ENCODE measurements around the gene CBX7.

CBX7 gene

DNA sequence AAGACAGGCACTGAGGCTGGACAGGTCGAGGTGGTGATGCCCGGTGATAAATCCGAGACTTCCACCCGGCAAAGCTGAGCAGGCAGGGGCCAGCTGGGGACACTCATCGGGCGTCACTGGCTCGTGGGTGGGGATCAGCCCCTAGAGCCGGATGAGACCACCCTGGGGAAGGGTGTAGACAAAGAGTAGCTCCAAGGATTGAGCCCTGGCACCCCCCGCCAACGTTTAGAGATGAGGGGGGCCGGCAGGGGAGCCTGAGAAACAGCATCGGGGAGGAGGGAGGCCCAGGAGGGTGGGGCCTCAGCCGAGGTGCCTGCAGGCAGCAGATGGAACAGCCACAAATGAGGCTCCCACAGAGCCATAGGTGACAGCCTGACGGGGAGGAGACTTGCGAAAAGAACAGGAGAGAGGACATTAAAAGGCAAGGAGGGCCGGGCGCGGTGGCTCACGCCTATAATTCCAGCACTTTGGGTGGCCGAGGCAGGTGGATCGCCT is 27.4 kb upstream of the CBX7 start:
- Histone ChIP-seq H3K9me3 (no peaks in the 10 kb centered on the region), H3K4me3 (ENCODE audit: low read depth, low read length) (no peak overlapping the region), H3K27me3 (no peaks in the 10 kb centered on the region), H3K36me3 (no peaks in the 10 kb centered on the region), H3K4me1 (no peaks in the 10 kb centered on the region; the same call in 1 of the 2 replicates)
- TF ChIP-seq, protein P1, sequence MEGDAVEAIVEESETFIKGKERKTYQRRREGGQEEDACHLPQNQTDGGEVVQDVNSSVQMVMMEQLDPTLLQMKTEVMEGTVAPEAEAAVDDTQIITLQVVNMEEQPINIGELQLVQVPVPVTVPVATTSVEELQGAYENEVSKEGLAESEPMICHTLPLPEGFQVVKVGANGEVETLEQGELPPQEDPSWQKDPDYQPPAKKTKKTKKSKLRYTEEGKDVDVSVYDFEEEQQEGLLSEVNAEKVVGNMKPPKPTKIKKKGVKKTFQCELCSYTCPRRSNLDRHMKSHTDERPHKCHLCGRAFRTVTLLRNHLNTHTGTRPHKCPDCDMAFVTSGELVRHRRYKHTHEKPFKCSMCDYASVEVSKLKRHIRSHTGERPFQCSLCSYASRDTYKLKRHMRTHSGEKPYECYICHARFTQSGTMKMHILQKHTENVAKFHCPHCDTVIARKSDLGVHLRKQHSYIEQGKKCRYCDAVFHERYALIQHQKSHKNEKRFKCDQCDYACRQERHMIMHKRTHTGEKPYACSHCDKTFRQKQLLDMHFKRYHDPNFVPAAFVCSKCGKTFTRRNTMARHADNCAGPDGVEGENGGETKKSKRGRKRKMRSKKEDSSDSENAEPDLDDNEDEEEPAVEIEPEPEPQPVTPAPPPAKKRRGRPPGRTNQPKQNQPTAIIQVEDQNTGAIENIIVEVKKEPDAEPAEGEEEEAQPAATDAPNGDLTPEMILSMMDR (IDR thresholded peaks at IDR 0.05; ENCODE audit: low read depth, low read length), result no peak
- DNase-seq, result no peak

DNA sequence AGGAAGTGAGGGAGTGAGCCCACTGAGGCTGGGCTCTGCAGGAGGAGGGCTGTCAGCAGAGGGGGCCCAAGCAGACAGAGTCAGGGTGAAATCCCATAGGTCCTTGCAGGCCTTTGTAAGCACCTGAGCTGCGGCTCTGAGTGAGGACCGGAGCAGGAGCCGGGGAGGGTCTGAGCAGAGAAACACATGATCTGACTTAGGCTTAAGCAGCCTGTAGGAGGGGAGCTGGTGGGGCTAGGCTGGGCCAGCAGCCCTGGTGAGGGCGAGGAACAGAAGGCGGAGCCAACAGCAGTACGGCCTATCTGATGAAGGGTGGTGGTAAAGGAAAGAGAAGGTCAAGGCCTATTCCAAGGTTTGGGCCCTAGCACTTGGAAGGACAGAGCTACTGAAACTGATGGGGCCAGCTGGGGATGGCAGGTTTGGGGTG is 26.9 kb upstream of the CBX7 start:
- no peak overlapping the region for H3K4me3 ChIP-seq (ENCODE audit: low read depth, low read length)
- H3K4me1 ChIP-seq, result peaks cover 4% of the 10 kb centered on the region; the same call in 1 of the 2 replicates
- DNase-seq, result no peak
- TF ChIP-seq, protein P1 (IDR thresholded peaks at IDR 0.05; ENCODE audit: low read depth, low read length), result no peak
- H3K27me3 ChIP-seq, result no peaks in the 10 kb centered on the region
- no peaks in the 10 kb centered on the region for H3K9me3 ChIP-seq
- no peaks in the 10 kb centered on the region for H3K36me3 ChIP-seq

DNA sequence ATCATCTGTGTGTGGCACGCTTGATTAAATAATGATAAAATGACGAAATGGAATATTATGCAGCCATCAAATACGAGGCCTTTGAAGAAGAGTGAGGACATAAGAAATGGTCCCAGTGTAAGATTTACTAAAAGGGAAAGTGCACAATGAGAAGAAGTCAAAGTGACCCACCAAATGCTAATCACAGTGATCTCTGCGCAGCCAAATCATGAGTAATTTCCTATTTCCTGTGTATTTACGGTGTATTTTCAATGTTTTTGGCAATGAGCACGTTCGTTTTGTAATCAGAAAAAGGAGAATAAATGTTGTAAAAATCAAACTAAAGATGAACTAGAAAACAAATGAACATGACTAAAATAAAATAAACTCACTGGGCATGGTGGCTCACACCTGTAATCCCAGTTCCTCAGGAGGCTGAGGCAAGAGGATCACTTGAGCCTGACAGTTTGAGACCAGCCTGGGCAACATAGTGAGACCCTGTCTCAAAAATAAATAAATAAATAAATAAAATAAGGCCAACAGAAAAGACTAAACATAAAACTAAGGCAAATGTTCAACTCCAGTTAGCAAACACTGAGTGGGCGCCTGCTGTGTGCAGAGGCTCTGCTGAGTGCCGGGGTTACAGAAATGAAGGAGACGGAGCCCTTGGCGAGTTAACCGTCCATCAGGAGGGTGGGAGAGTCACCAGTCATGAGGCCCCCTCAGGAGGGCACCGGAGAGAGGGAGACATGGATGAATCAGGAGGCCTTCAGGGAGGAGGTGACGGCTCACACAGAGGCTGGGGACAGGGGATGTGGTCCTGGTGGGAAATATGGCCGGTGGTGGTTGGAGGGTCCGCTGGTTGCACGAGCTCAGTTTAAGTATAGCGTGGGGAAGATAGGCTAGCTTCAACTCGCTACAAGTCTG is 26.0 kb upstream of the CBX7 start:
- Histone ChIP-seq H3K4me1 (peaks cover 4% of the 10 kb centered on the region; the same call in 1 of the 2 replicates), H3K27me3 (no peaks in the 10 kb centered on the region), H3K9me3 (no peaks in the 10 kb centered on the region), H3K36me3 (no peaks in the 10 kb centered on the region), H3K4me3 (ENCODE audit: low read depth, low read length) (no peak overlapping the region)
- DNase-seq, result no peak
- TF ChIP-seq, protein P1 (IDR thresholded peaks at IDR 0.05; ENCODE audit: low read depth, low read length), result no peak

DNA sequence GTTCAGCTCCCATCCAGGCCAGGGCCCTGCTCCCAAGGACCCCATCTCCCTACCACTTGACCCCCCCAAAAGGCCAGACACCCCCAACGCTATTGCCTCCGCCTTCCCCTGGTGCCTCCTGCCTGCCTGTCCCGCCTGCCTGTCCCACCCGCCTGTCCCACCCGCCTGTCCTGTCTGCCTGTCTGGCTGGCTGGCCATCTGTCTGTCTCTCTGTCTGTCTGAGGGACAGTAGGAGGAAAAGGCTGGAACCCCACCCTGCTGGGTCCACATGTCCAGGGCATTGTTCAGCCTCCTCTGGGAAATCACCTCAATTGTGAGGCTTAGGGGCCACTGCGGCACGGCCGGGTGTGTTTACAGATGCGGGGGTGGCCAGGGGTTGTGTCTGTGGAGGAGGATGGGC is 25.3 kb upstream of the CBX7 start:
- H3K4me1 ChIP-seq, result peaks cover 4% of the 10 kb centered on the region; the same call in 1 of the 2 replicates
- no peaks in the 10 kb centered on the region for H3K27me3 ChIP-seq
- TF ChIP-seq, protein P1 (IDR thresholded peaks at IDR 0.05; ENCODE audit: low read depth, low read length), result no peak
- no peak for DNase-seq
- H3K36me3 ChIP-seq, result no peaks in the 10 kb centered on the region
- no peaks in the 10 kb centered on the region for H3K9me3 ChIP-seq
- H3K4me3 ChIP-seq (ENCODE audit: low read depth, low read length), result no peak overlapping the region

DNA sequence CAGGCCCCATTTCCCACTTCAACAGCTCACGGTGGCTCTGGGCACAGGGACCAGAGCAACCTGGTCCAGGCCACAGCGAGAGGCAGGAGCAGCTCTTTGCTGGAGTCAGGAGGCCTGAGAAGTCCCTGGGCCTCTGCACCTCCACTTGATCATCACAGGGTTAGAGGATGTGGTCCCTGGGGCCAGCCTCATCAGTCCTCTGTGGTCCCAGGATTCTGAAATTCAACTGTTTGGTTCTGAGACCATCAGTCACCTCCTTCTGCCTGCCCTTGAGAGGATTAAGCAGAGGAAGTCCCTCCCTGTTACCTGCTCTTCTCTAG is 24.9 kb upstream of the CBX7 start:
- no peaks in the 10 kb centered on the region for H3K27me3 ChIP-seq
- no peaks in the 10 kb centered on the region for H3K36me3 ChIP-seq
- no peak for DNase-seq
- no peak overlapping the region for H3K4me3 ChIP-seq (ENCODE audit: low read depth, low read length)
- TF ChIP-seq, protein P1 (IDR thresholded peaks at IDR 0.05; ENCODE audit: low read depth, low read length), result no peak
- no peaks in the 10 kb centered on the region for H3K9me3 ChIP-seq
- H3K4me1 ChIP-seq, result peaks cover 4% of the 10 kb centered on the region; the same call in 1 of the 2 replicates
